Measurements from ENCODE around the gene CSGALNACT2.

GRCh38 chr10:43100366-43100765 lies 37.9 kb upstream of the CSGALNACT2 start:
- TF ChIP-seq CTCF (conservative IDR thresholded peaks at IDR 0.05; ENCODE audit: low read length) (no peak), EZH2phosphoT487 (IDR thresholded peaks at IDR 0.05; ENCODE audit: borderline replicate concordance, low read depth, low read length) (no peak)
